Liver (tissue), 9 donors: Measurements from ENCODE around the gene SPAG4. TPM values are rescaled to one million over a fixed set of nuclear protein-coding genes. Genes with fewer than 3 reads are reported as not detected.

ENCODE experiments used
- DNase-seq: peaks from one replicate; pipeline ENCODE4 v3.0.0-alpha.2; 2017; ENCODE audit warnings: low spot score
- H3K27ac ChIP-seq, 2 donors: one replicate each; pipeline ENCODE4 v1.7.0; 2013; ENCODE audit warnings: inconsistent platforms in 2 of 2, low read length in 2 of 2, control low read depth in 1 of 2, low read depth in 1 of 2, mild to moderate bottlenecking in 1 of 2
- H3K27me3 ChIP-seq, 4 donors: one replicate each; pipeline versions ENCODE4 v1.6.1 to v1.7.0; 2013; ENCODE audit warnings: low read length in 3 of 4, inconsistent platforms in 1 of 4, mild to moderate bottlenecking in 1 of 4, moderate library complexity in 1 of 4; ENCODE audit not compliant: control insufficient read depth in 4 of 4, insufficient read depth in 4 of 4
- H3K36me3 ChIP-seq, 4 donors: one replicate each; pipeline versions ENCODE4 v1.6.1 to v1.7.0; 2013; ENCODE audit warnings: low read length in 3 of 4, mild to moderate bottlenecking in 3 of 4, low read depth in 1 of 4, moderate library complexity in 1 of 4; ENCODE audit not compliant: control insufficient read depth in 4 of 4, insufficient read depth in 3 of 4
- H3K4me1 ChIP-seq, 4 donors: one replicate each; pipeline versions ENCODE4 v1.6.1 to v1.7.0; 2013; ENCODE audit warnings: low read length in 3 of 4, mild to moderate bottlenecking in 3 of 4, moderate library complexity in 1 of 4; ENCODE audit not compliant: control insufficient read depth in 4 of 4, insufficient read depth in 4 of 4
- H3K4me3 ChIP-seq, 3 donors: one replicate each; pipeline versions ENCODE4 v1.6.1 to v1.7.0; 2013; ENCODE audit warnings: low read length in 3 of 3, control low read depth in 1 of 3, low read depth in 1 of 3, mild to moderate bottlenecking in 1 of 3
- H3K9ac ChIP-seq, 2 donors: one replicate each; pipeline ENCODE4 v1.7.0; 2013; ENCODE audit warnings: low read length in 2 of 2, mild to moderate bottlenecking in 2 of 2, moderate library complexity in 2 of 2, control low read depth in 1 of 2, low read depth in 1 of 2
- H3K9me3 ChIP-seq, 4 donors: one replicate each; pipeline versions ENCODE4 v1.6.1 to v1.7.0; 2013; ENCODE audit warnings: low read length in 3 of 4; ENCODE audit not compliant: control insufficient read depth in 4 of 4
- EGR1 ChIP-seq, 2 donors: IDR thresholded peaks; 2 replicates each; pipeline ENCODE4 v1.6.1; 2016 to 2018; ENCODE audit warnings: antibody characterized with exemption in 2 of 2, low read depth in 2 of 2
- FOXA1 ChIP-seq: IDR thresholded peaks from 2 replicates; pipeline ENCODE4 v1.6.1; 2016; ENCODE audit warnings: antibody characterized with exemption
- FOXA2 ChIP-seq: IDR thresholded peaks from 2 replicates; pipeline ENCODE4 v1.6.1; 2016; ENCODE audit warnings: antibody characterized with exemption
- GABPA ChIP-seq, 2 donors: IDR thresholded peaks in 1 of 2; conservative IDR thresholded peaks in 1 of 2; 2 replicates each; pipeline ENCODE4 v1.6.1; 2016; ENCODE audit warnings: antibody characterized with exemption in 2 of 2, mild to moderate bottlenecking in 1 of 2, moderate library complexity in 1 of 2
- HNF4A ChIP-seq, 2 donors: conservative IDR thresholded peaks; 2 replicates each; pipeline ENCODE4 v1.6.1; 2016; ENCODE audit warnings: antibody characterized with exemption in 2 of 2, mild to moderate bottlenecking in 2 of 2
- HNF4G ChIP-seq: IDR thresholded peaks from 2 replicates; pipeline ENCODE4 v1.6.1; 2016; ENCODE audit warnings: antibody characterized with exemption
- JUND ChIP-seq, 2 donors: IDR thresholded peaks; 2 replicates each; pipeline ENCODE4 v1.6.1; 2016; ENCODE audit warnings: antibody characterized with exemption in 2 of 2
- NR2F2 ChIP-seq: IDR thresholded peaks from 2 replicates; pipeline ENCODE4 v1.6.1; 2016; ENCODE audit warnings: antibody characterized with exemption
- RAD21 ChIP-seq, 2 donors: IDR thresholded peaks; 2 replicates each; pipeline ENCODE4 v1.6.1; 2016; ENCODE audit warnings: antibody characterized with exemption in 2 of 2, mild to moderate bottlenecking in 2 of 2
- SP1 ChIP-seq: IDR thresholded peaks from 2 replicates; pipeline ENCODE4 v1.6.1; 2018; ENCODE audit warnings: antibody characterized with exemption, mild to moderate bottlenecking
- TAF1 ChIP-seq: conservative IDR thresholded peaks from 2 replicates; pipeline ENCODE4 v1.6.1; 2016; ENCODE audit warnings: antibody characterized with exemption, mild to moderate bottlenecking
- YY1 ChIP-seq: IDR thresholded peaks from 2 replicates; pipeline ENCODE4 v1.6.1; 2016; ENCODE audit warnings: antibody characterized with exemption, mild to moderate bottlenecking
- WGBS: extraction: QIAGEN DNeasy Blood & Tissue Kit; methylation state at CpG from one replicate; pipeline ENCODE4 v1.1.7; 2013; 5-methylcytosine and 5-hydroxymethylcytosine counted together
- polyA plus RNA-seq, 2 donors: library from polyadenylated mRNA; stranded (reverse) in 1 of 2; unstranded in 1 of 2; fragments of 200-250 nt in 1 of 2; fragments of >200 nt in 1 of 2; fragmentation: Nextera tagmentation in 1 of 2; extraction: Ambion mirVana in 1 of 2; gene quantifications; one replicate each; pipeline versions ENCODE4 v1.2.1 to v1.2.3, GENCODE V29; 2013 to 2015
- total RNA-seq, 2 donors: library from RNA; depleted of rRNA; stranded (reverse); fragments of >200 nt; gene quantifications; one replicate each; pipeline ENCODE4 v1.2.3, GENCODE V29; 2014
- TF ChIP-seq, protein P1 (sequence below): fragments of 150-350 bp; IDR thresholded peaks from 2 replicates; pipeline ENCODE4 v1.5.1; 2017; ENCODE audit warnings: improper control_type of control experiment, low read depth, low read length; ENCODE audit not compliant: missing input control
- TF ChIP-seq, protein P2 (sequence below): IDR thresholded peaks from 2 replicates; pipeline ENCODE4 v1.6.1; 2016; ENCODE audit warnings: antibody characterized with exemption, mild to moderate bottlenecking
- TF ChIP-seq, protein P3 (sequence below): IDR thresholded peaks from 2 replicates; pipeline ENCODE4 v1.6.1; 2016; ENCODE audit warnings: antibody characterized with exemption
- TF ChIP-seq, protein P4 (sequence below): IDR thresholded peaks from 2 replicates; pipeline ENCODE4 v1.6.1; 2016; ENCODE audit warnings: antibody characterized with exemption
- donor health status: healthy.
- donor health status: healthy.
- donor health status: healthy.
- donor health status: healthy.
- donor health status: healthy.

Gene SPAG4
- total and polyA plus RNA-seq, 4 donors, result 2.1 to 4.6 (median 3.4) TPM

DNA sequence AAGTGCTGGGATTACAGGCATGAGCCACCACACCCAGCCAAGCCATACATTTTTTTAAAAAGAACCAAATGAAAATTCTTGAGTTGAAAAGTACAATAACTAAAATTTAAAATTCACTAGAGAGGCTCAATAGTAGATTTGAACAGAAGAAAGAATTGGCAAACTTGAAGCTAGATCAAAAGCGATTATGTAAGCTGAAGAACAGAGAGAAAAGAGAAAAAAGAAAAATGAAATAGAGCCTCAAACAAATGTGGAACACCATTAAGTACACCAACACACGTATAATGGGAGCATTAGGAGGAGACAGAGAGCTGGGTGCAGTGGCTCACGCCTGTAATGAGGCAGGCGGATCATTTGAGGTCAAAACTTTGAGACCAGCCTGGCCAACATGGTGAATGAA lies 42.8 kb upstream of the SPAG4 start:
- Histone ChIP-seq H3K4me3 (no peak overlapping the region), H3K27ac (no peak overlapping the region), H3K36me3 (no peaks in the 10 kb centered on the region), H3K4me1 (no peaks in the 10 kb centered on the region), H3K9me3 (peaks cover 0 to 3% (median 1%) of the 10 kb centered on the region in 4 donors), H3K9ac (no peak overlapping the region), H3K27me3 (no peaks in the 10 kb centered on the region)
- no peak for DNase-seq
- WGBS, result 91% methylated on average over 4 of the region's 4 CpGs
- TF ChIP-seq, protein P1, sequence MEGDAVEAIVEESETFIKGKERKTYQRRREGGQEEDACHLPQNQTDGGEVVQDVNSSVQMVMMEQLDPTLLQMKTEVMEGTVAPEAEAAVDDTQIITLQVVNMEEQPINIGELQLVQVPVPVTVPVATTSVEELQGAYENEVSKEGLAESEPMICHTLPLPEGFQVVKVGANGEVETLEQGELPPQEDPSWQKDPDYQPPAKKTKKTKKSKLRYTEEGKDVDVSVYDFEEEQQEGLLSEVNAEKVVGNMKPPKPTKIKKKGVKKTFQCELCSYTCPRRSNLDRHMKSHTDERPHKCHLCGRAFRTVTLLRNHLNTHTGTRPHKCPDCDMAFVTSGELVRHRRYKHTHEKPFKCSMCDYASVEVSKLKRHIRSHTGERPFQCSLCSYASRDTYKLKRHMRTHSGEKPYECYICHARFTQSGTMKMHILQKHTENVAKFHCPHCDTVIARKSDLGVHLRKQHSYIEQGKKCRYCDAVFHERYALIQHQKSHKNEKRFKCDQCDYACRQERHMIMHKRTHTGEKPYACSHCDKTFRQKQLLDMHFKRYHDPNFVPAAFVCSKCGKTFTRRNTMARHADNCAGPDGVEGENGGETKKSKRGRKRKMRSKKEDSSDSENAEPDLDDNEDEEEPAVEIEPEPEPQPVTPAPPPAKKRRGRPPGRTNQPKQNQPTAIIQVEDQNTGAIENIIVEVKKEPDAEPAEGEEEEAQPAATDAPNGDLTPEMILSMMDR, result no peak
- TF ChIP-seq SP1 (no peak), FOXA1 (no peak), YY1 (no peak), TAF1 (no peak), HNF4G (no peak), GABPA (IDR thresholded peaks at IDR 0.05 in 1 of 2, conservative IDR thresholded peaks at IDR 0.05 in 1 of 2) (no peak), FOXA2 (no peak), HNF4A (conservative IDR thresholded peaks at IDR 0.05) (no peak), NR2F2 (no peak), RAD21 (IDR thresholded peaks at IDR 0.05) (no peak), JUND (IDR thresholded peaks at IDR 0.05) (no peak), EGR1 (IDR thresholded peaks at IDR 0.05; ENCODE audit: low read depth in 2 of 2) (no peak)
- TF ChIP-seq, protein P2, sequence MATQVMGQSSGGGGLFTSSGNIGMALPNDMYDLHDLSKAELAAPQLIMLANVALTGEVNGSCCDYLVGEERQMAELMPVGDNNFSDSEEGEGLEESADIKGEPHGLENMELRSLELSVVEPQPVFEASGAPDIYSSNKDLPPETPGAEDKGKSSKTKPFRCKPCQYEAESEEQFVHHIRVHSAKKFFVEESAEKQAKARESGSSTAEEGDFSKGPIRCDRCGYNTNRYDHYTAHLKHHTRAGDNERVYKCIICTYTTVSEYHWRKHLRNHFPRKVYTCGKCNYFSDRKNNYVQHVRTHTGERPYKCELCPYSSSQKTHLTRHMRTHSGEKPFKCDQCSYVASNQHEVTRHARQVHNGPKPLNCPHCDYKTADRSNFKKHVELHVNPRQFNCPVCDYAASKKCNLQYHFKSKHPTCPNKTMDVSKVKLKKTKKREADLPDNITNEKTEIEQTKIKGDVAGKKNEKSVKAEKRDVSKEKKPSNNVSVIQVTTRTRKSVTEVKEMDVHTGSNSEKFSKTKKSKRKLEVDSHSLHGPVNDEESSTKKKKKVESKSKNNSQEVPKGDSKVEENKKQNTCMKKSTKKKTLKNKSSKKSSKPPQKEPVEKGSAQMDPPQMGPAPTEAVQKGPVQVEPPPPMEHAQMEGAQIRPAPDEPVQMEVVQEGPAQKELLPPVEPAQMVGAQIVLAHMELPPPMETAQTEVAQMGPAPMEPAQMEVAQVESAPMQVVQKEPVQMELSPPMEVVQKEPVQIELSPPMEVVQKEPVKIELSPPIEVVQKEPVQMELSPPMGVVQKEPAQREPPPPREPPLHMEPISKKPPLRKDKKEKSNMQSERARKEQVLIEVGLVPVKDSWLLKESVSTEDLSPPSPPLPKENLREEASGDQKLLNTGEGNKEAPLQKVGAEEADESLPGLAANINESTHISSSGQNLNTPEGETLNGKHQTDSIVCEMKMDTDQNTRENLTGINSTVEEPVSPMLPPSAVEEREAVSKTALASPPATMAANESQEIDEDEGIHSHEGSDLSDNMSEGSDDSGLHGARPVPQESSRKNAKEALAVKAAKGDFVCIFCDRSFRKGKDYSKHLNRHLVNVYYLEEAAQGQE, result no peak
- TF ChIP-seq, protein P3, sequence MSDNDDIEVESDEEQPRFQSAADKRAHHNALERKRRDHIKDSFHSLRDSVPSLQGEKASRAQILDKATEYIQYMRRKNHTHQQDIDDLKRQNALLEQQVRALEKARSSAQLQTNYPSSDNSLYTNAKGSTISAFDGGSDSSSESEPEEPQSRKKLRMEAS, result no peak
- TF ChIP-seq, protein P4, sequence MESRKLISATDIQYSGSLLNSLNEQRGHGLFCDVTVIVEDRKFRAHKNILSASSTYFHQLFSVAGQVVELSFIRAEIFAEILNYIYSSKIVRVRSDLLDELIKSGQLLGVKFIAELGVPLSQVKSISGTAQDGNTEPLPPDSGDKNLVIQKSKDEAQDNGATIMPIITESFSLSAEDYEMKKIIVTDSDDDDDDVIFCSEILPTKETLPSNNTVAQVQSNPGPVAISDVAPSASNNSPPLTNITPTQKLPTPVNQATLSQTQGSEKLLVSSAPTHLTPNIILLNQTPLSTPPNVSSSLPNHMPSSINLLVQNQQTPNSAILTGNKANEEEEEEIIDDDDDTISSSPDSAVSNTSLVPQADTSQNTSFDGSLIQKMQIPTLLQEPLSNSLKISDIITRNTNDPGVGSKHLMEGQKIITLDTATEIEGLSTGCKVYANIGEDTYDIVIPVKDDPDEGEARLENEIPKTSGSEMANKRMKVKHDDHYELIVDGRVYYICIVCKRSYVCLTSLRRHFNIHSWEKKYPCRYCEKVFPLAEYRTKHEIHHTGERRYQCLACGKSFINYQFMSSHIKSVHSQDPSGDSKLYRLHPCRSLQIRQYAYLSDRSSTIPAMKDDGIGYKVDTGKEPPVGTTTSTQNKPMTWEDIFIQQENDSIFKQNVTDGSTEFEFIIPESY, result no peak

DNA sequence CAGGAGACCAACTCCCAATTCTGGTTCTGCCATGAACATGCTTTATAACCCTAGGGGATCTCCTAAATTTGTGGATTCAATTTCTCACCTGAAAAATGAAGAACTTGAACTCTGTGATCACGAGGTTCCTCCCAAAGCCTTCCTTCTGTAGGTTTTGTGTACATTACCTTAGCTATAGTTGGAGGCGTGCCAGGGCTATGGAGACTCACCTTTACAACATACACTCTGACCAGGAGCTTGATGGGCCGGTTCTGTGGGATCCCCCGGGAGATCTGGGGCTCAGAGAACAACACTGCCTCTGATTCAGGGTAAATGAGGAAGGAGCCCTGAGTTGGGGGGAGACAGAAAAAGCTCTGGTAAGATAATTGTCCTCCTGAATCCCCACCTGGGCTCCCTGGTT lies 39.7 kb upstream of the SPAG4 start:
- Histone ChIP-seq H3K4me1 (no peaks in the 10 kb centered on the region), H3K36me3 (no peaks in the 10 kb centered on the region), H3K27ac (no peak overlapping the region), H3K4me3 (no peak overlapping the region), H3K9me3 (peaks cover 0 to 3% (median 1%) of the 10 kb centered on the region in 4 donors), H3K27me3 (no peaks in the 10 kb centered on the region), H3K9ac (no peak overlapping the region)
- WGBS, result 67% methylated on average over 4 of the region's 4 CpGs
- no peak for DNase-seq
- no peak for TF ChIP-seq HNF4A (conservative IDR thresholded peaks at IDR 0.05)
- no peak for TF ChIP-seq RAD21 (IDR thresholded peaks at IDR 0.05)
